HG03064 (cell line): ENCODE measurements around the gene KATNB1.
"Not testable (repeated sequence)": the region's sequence is repeated elsewhere in the genome, so short reads cannot be mapped to it uniquely, and the experiment has no call there.

Experiments
- ATAC-seq: cut with Tn5 transposase; IDR thresholded peaks from one replicate; pipeline ENCODE4 v1.9.1; 2021; ENCODE audit warnings: low read depth; ENCODE audit not compliant: unreplicated experiment

KATNB1 gene

GRCh38 chr16:57700781-57701551 lies 34.6 kb upstream of the KATNB1 start:
- no peak for ATAC-seq

- ATAC-seq = no peak
These were observed 33.7 kb upstream of the KATNB1 start for GRCh38 chr16:57701759-57702371.

- no peak for ATAC-seq
These were observed 32.1 kb upstream of the KATNB1 start for GRCh38 chr16:57703416-57704010.

GRCh38 chr16:57704011-57704904 lies 31.3 kb upstream of the KATNB1 start:
- no peak for ATAC-seq

- no peak for ATAC-seq
These were observed 30.4 kb upstream of the KATNB1 start for GRCh38 chr16:57704905-57705852.

GRCh38 chr16:57706717-57707116 lies 28.9 kb upstream of the KATNB1 start:
- ATAC-seq = no peak

- no peak for ATAC-seq
These were observed 28.2 kb upstream of the KATNB1 start for GRCh38 chr16:57707331-57707730.

- ATAC-seq = no peak
These were observed 27.4 kb upstream of the KATNB1 start for GRCh38 chr16:57708168-57708567.

GRCh38 chr16:57709663-57710062 lies 25.9 kb upstream of the KATNB1 start:
- ATAC-seq = no peak

GRCh38 chr16:57711346-57711745 lies 24.2 kb upstream of the KATNB1 start:
- ATAC-seq = no peak

GRCh38 chr16:57711993-57712392 lies 23.6 kb upstream of the KATNB1 start:
- no peak for ATAC-seq

- ATAC-seq = not testable (repeated sequence)
These were observed 23.0 kb upstream of the KATNB1 start for GRCh38 chr16:57712569-57712968.

GRCh38 chr16:57713596-57713995 lies 22.0 kb upstream of the KATNB1 start:
- ATAC-seq = no peak

- ATAC-seq = no peak
These were observed 21.5 kb upstream of the KATNB1 start for GRCh38 chr16:57714047-57714446.

GRCh38 chr16:57720142-57720575 lies 15.4 kb upstream of the KATNB1 start:
- no peak for ATAC-seq

GRCh38 chr16:57721356-57722209 lies 14.0 kb upstream of the KATNB1 start:
- ATAC-seq = no peak

GRCh38 chr16:57722210-57722499 lies 13.4 kb upstream of the KATNB1 start:
- ATAC-seq = no peak

- ATAC-seq = no peak
These were observed 12.9 kb upstream of the KATNB1 start for GRCh38 chr16:57722651-57723050.

GRCh38 chr16:57723170-57723569 lies 12.4 kb upstream of the KATNB1 start:
- ATAC-seq = no peak
